Transverse colon (tissue), 4 donors: Measurements from ENCODE around the gene PSTPIP1. TPM values are rescaled to one million over a fixed set of nuclear protein-coding genes. Genes with fewer than 3 reads are reported as not detected.

Experiments used
- DNase-seq: peaks from one replicate; pipeline ENCODE4 v3.0.0-alpha.2; 2019
- H3K27ac ChIP-seq, 4 donors: fragments of 200-600 bp; sonication (generic); 2 replicates each; pipeline ENCODE4 v1.5.1; 2016 to 2018; ENCODE audit warnings: inconsistent platforms in 4 of 4
- H3K27me3 ChIP-seq: fragments of 200-600 bp; sonication (generic); 2 replicates; pipeline ENCODE4 v1.5.1; 2017; ENCODE audit warnings: inconsistent platforms
- H3K36me3 ChIP-seq, 4 donors: fragments of 200-600 bp; sonication (generic); 2 replicates each; pipeline ENCODE4 v1.5.1; 2017 to 2019; ENCODE audit warnings: inconsistent platforms in 4 of 4
- H3K4me1 ChIP-seq, 4 donors: fragments of 200-600 bp; sonication (generic); 2 replicates each; pipeline ENCODE4 v1.5.1; 2017 to 2020; ENCODE audit warnings: inconsistent platforms in 4 of 4
- H3K4me3 ChIP-seq, 4 donors: fragments of 200-600 bp; sonication (generic); 1 replicate in 1 of 4; 2 replicates in 3 of 4; pipeline versions ENCODE4 v1.5.1 to v1.6.1; 2017 to 2019; ENCODE audit warnings: inconsistent platforms in 4 of 4
- H3K9me3 ChIP-seq, 2 donors: fragments of 200-600 bp; sonication (generic); 2 replicates each; pipeline ENCODE4 v1.5.1; 2017 to 2019; ENCODE audit warnings: inconsistent platforms in 2 of 2
- CTCF ChIP-seq, 5 experiments: fragments of 200-600 bp in 3 of 5; fragments of 450-650 bp in 2 of 5; sonication (generic) in 3 of 5; IDR thresholded peaks; 1 replicate in 2 of 5; 2 replicates in 3 of 5; pipeline ENCODE4 v1.5.1; 2016 to 2017; ENCODE audit warnings: antibody characterized with exemption in 5 of 5, inconsistent platforms in 3 of 5, mild to moderate bottlenecking in 2 of 5, moderate library complexity in 1 of 5
- EP300 ChIP-seq: sonication (generic); formaldehyde crosslinking; IDR thresholded peaks from one replicate; pipeline ENCODE4 v1.6.1; 2017; ENCODE audit warnings: antibody characterized with exemption, low read depth
- POLR2A ChIP-seq: fragments of 450-650 bp; IDR thresholded peaks from one replicate; pipeline ENCODE4 v1.6.1; 2016; ENCODE audit warnings: antibody characterized with exemption, mild to moderate bottlenecking, moderate library complexity
- POLR2AphosphoS5 ChIP-seq, 3 donors: sonication (generic); formaldehyde crosslinking; IDR thresholded peaks; one replicate each; pipeline ENCODE4 v1.6.1; 2016; ENCODE audit warnings: antibody characterized with exemption in 3 of 3
- WGBS, 2 donors: methylation state at CpG; one replicate each; pipeline ENCODE4 v1.1.5; 2018; ENCODE audit warnings: low coverage in 1 of 2; 5-methylcytosine and 5-hydroxymethylcytosine counted together
- in situ Hi-C, 4 donors: fragments of 200-750 bp; cut with MboI; loops; one replicate each; pipeline versions ENCODE4 v1.15.0 to v1.15.1; 2017; ENCODE audit warnings: low sequenced_read_pairs in 3 of 4, low pct_ligation_motif_present in 1 of 4, low pct_unique_long_range_greater_than_20kb in 1 of 4
- intact Hi-C: fragments of 100-400 bp; cut with DNase I; formaldehyde crosslinking; loops from one replicate; pipeline ENCODE4 v1.15.1; 2023; ENCODE audit warnings: low total_unique reads
- total RNA-seq, 4 donors: library from RNA; depleted of rRNA; stranded (reverse); fragments of >200 nt; gene quantifications; one replicate each; pipeline ENCODE4 v1.1.0, GENCODE V29; 2016

PSTPIP1 gene
- total RNA-seq, 4 donors from 2014 or later, result 1.4 to 35.2 (median 8.7) TPM

- TF ChIP-seq POLR2AphosphoS5 (IDR thresholded peaks at IDR 0.05) (peak in 2 of 3 donors; percentile 39 to 69), CTCF (IDR thresholded peaks at IDR 0.05) (no peak)
- in situ Hi-C loops, result no loop called here
- H3K27me3 ChIP-seq, result no peaks in the 10 kb centered on the region
- H3K27ac ChIP-seq, result peak overlapping the region in 1 of 4 donors; percentile 28
- intact Hi-C loops, result no loop called here
- 77 to 78% methylated on average over 3 to 4 of the region's 4 CpGs for WGBS, 2 donors
- H3K4me3 ChIP-seq, result no peak overlapping the region
- no peaks in the 10 kb centered on the region for H3K4me1 ChIP-seq
- no peaks in the 10 kb centered on the region for H3K9me3 ChIP-seq
- DNase-seq, result peak; percentile 43
- H3K36me3 ChIP-seq, result no peaks in the 10 kb centered on the region
Observed at GRCh38 chr15:77004189-77004588, 9.3 kb downstream of the PSTPIP1 start.

DNA sequence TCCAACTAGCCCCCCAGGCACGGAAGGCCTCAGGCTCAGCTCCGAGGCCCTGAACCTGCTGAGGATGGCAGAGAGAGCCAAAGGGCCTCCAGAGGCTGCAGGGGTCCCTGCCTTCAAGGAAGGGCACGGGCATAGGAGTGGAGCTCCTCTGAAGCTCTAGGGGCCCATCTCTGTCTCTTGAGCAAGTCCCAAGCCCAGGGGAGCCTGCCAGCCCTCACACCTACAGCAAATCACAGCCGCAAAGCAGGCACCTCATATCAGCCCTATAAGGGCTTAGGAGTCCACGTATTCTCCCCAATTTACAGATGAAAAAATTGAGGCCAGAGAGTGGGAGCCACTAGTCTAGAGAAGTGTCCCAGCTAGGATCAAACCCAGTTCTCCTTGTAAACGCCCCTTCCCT is 14.2 kb downstream of the PSTPIP1 start:
- Histone ChIP-seq H3K9me3 (no peaks in the 10 kb centered on the region), H3K4me1 (no peaks in the 10 kb centered on the region), H3K27me3 (no peaks in the 10 kb centered on the region), H3K27ac (no peak overlapping the region), H3K36me3 (no peaks in the 10 kb centered on the region), H3K4me3 (no peak overlapping the region)
- TF ChIP-seq POLR2AphosphoS5 (IDR thresholded peaks at IDR 0.05) (no peak), POLR2A (no peak), CTCF (IDR thresholded peaks at IDR 0.05) (no peak), EP300 (no peak)
- in situ Hi-C loops (no loop called here), intact Hi-C loops (no loop called here)
- DNase-seq, result no peak
- 87% methylated on average over 6 of the region's 6 CpGs; no CpG with 5 or more reads in 1 of the 2 donors for WGBS, 2 donors

GRCh38 chr15:77009646-77010311 is 14.9 kb downstream of the PSTPIP1 start:
- WGBS, 2 donors, result 79% methylated on average over 13 of the region's 14 CpGs; no CpG with 5 or more reads in 1 of the 2 donors
- DNase-seq, result no peak
- in situ Hi-C loops, result no loop called here

DNA sequence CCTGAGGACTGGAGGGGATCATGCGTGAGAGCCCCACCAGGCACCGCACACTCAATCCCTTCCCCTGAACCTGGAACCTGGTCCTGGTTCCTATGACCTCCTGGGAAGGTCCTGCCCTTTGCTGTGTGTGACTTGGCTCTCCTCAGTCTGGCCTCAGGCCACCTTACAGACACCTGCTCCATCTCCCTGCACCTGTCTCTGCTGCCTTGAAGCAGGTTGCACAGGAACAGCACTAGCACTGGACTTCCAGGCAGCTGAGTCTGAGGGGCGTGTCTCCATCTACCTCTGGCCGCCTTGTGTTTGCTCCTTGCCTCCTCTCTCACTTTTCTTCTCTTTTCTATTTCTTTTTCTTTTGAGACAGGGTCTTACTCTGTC is 15.4 kb downstream of the PSTPIP1 start:
- WGBS, 2 donors, result 50 to 51% methylated on average over 2 to 4 of the region's 4 CpGs
- Histone ChIP-seq H3K9me3 (no peaks in the 10 kb centered on the region), H3K27ac (no peak overlapping the region), H3K36me3 (no peaks in the 10 kb centered on the region), H3K4me1 (peaks cover 0 to 4% (median 0%) of the 10 kb centered on the region in 4 donors), H3K27me3 (no peaks in the 10 kb centered on the region), H3K4me3 (no peak overlapping the region)
- intact Hi-C loops, result no loop called here
- TF ChIP-seq POLR2AphosphoS5 (IDR thresholded peaks at IDR 0.05) (no peak), EP300 (no peak), POLR2A (no peak), CTCF (IDR thresholded peaks at IDR 0.05) (no peak)
- no peak for DNase-seq
- in situ Hi-C loops, result no loop called here

More at GRCh38 chr15:77009646-77010311, 14.9 kb downstream of the PSTPIP1 start:
- Histone ChIP-seq H3K9me3 (no peaks in the 10 kb centered on the region), H3K27ac (no peak overlapping the region), H3K4me1 (peaks cover 0 to 2% (median 0%) of the 10 kb centered on the region in 4 donors), H3K27me3 (no peaks in the 10 kb centered on the region), H3K36me3 (no peaks in the 10 kb centered on the region), H3K4me3 (no peak overlapping the region)
- intact Hi-C loops, result no loop called here
- TF ChIP-seq POLR2A (no peak), POLR2AphosphoS5 (IDR thresholded peaks at IDR 0.05) (no peak), CTCF (IDR thresholded peaks at IDR 0.05) (no peak), EP300 (no peak)
